Measurements from ENCODE around the gene TBPL2.
A peak's percentile ranks its signal among the peaks of the same experiment; 100 is the strongest.
"Not testable (repeated sequence)": the region's sequence is repeated elsewhere in the genome, so short reads cannot be mapped to it uniquely, and the experiment has no call there.

TBPL2 gene

DNA sequence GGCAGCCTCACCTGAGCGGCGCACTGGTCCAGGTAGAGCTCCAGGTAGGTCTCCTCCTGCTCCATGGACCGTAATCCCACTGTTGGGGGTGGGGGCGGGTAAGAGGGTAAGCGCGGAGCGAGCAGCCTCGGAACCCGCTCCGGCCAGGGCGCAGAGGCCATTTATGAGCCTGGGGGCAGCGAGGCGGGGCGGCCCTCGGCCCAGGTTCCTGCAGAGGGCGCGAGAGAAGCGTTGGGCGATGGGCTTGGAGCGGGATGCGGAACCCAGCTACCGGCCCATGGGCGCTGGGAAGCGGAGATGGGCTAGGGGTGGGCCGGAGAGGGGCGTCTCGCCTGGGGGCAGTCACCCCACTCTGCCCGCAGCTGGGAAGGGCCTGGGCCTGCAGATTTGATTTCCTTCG, at the start of gene TBPL2:
Gene TBPL2, minus strand, starts transcription at position 232 of the 400 bp plus-strand sequence. Its CDS starts 167 bp downstream, at position 65.
- FAIRE-seq (no peak), DNase-seq (ENCODE audit: low spot score) (no peak)

DNA sequence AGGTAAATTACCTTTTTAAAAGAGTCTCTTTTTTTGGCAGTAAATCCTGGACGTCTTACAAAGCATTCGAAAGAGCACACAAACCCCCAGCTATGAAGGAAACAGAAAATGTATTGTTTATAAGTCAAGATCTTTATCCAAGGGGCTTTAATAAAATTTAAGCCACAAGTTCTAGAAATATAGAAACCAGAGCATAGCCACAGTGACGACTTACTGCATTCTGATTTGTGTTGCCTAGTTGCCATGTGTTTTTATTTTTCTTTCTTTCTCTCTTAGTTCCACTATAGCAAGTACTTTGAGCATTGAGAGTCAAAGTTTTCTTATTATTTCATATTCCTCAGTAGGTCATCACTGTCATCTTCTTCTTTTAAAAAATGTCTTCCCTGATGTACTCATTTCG, 47.8 kb upstream of the TBPL2 start:
- DNase-seq (ENCODE audit: low spot score) = no peak
- FAIRE-seq = no peak

DNA sequence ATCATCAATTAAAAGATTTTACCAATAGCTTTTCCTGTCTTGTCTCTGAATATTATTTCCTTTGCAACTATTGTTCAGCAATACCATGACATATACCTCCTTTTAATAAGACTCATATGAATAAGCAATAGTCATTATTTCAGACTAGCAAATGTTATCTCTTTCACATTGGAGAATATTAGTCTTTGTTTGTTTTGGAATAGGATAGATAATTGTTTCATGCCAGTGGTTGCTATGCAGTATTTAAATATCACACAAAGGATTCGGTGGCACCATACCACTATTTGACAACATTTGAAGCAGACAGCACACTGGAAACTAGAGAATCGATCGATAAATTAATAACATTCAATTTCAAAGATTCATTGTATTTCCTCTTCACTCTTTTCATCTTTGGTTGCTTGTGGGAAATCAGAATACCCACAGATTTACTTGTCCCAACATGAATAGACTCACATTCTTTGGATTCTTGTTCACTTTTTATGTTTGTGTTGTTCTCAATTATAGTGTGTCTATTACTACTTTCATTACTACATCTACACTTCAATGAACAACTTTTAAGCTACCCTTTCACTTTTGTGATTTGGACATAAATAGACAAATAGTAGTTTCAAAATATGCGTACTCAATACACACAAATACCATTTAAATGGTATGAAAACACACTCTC, 42.7 kb upstream of the TBPL2 start:
- no peak for DNase-seq (ENCODE audit: low spot score)
- FAIRE-seq = no peak

DNA sequence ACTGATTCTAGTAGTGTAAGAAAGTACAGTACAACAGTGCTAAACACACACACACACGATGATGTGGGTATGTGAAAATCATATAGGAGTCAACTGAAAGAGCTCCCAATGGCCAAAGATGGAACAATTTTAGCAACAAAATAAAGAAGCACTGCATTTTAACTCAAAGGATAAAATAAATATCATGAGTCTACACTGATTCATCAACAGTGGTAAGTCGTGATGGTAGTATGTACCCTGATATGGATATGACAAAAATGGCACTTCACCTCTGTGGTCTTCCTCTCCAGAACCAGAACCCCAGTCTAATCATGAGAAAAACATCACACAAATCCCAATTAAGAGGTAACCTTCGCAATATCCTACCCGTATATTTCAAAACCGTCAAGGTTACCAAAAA, 41.4 kb upstream of the TBPL2 start:
- DNase-seq (ENCODE audit: low spot score) = no peak
- FAIRE-seq = no peak

DNA sequence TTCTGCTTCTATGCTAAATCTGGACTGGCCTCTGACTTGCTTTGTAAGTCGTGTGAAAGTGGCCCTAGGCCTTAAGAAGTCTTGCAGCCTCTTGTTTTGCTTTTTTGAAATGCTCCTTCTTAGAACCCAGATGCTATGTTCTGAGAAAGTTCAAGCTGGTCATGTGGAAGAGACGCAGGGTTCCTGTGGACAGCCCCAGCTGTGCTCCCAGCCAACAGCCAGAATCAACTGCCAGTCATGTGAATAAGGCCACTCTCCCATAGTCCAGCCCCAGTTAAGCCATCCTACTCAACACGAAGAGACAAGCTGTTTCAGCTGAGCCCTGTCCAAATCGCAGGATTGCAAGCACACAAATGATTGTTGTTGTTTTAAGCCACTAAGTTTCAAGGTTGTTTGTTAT, 37.3 kb upstream of the TBPL2 start:
- FAIRE-seq (no peak), DNase-seq (ENCODE audit: low spot score) (no peak)

DNA sequence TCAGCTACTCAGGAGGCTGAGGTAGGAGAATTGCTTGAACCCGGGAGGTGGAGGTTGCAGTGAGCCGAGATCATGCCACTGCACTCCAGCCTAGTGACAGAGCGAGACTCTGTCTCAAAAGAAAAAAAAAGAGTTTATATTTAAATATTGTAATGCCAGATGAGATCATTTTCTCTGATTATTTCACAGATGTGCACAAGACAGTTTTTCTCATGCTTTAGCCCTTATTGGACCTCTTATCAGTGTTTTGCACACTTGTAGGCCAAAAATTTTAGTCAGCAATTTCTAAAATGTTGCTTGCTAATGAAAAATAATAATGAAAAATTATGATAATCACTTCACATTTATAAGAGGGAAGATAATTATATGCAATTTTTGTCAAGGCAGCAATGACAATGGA, 36.0 kb upstream of the TBPL2 start:
- not testable (repeated sequence) for DNase-seq (ENCODE audit: low spot score); FAIRE-seq

DNA sequence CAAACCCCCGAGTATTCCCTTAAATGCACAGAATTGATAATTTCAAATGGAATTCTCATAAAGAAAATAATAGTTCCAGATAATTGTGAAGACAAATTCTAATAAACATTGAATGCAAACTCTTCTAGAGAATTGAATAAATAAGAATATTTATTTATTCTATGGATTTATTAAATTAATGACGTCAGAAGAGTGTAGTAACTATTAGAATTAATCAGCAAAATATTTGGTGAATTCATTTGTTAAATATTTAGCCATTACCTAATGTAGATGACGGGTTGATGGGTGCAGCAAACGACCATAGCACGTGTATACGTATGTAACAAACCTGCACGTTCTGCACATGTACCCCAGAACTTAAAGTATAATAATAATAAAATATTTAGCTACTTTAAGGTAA, 33.4 kb upstream of the TBPL2 start:
- DNase-seq (ENCODE audit: low spot score) (no peak), FAIRE-seq (no peak)

DNA sequence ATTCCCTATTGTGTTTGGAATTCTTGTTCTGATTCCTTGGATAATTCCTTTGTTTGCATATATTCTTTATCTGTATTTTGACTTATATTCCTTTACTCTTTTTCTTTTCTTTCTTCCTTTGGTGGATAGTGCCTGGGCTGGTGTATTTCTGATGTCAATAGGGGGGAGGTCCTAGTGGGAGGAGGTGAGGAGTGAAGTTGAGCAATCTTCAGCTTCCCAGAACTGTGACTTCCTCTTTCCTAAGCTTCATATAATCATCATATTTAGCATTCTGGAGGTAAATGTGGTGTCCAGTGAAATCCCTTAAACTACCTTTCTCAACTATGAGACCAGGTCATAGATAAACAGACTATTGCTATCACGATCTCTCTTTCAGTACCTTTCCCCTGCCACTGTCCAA, 29.6 kb upstream of the TBPL2 start:
- DNase-seq (ENCODE audit: low spot score) (no peak), FAIRE-seq (no peak)

DNA sequence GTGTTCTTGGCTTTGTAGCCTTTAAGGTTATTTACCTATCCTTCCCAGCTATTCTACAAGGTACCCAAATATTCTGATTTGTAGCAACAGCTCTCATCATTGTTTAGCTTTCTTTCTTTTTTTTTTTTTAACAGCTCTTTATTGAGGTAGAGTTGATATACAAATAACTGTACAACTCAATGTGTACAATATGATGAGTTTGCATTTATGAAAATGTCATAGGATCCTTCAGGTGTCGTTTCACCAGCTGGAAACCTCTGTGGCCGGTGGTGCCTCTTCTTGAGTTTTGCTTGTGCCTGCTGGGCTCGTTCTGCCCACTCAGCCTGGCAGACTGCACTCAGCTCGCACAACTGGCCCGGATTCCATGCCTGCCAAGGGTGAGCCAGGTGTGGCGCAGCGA, 26.9 kb upstream of the TBPL2 start:
- peak; percentile 40 for FAIRE-seq

DNA sequence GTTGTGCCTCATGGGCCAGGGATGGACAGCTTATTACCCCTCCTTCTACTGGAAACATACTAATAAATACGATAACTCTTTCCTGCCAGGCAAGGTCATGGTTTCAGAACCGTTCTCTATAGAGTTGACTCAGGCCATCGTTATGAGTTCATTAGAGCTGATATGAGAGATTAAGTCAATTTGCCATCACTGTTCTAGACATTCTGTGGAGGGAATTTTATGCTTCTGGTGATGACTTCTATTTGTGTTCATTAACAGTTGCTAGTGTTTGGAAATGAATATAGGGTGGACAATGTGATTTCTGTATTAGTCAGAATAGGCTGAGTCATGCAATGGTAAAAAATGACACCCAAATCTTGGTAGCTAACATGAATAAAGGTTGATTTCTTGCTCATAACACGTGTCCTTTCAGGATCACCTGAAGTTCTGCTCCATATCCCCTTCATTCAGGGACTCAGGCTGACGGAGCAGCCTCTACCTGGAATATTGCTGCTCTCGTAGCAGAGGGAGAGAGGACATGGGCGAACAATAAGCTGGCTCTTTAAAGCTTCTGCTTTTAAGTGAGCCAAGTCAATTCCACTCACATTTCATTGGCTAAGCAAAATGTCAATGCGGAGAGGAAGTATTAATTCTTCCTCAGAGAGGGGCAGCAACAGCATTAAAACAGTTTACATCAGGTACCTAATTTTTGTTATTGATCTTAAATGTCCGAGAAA, 18.5 kb upstream of the TBPL2 start:
- FAIRE-seq (no peak), DNase-seq (ENCODE audit: low spot score) (peak; percentile 40)

More for the DNA sequence above, 26.9 kb upstream of the TBPL2 start:
- DNase-seq (ENCODE audit: low spot score) = no peak

DNA sequence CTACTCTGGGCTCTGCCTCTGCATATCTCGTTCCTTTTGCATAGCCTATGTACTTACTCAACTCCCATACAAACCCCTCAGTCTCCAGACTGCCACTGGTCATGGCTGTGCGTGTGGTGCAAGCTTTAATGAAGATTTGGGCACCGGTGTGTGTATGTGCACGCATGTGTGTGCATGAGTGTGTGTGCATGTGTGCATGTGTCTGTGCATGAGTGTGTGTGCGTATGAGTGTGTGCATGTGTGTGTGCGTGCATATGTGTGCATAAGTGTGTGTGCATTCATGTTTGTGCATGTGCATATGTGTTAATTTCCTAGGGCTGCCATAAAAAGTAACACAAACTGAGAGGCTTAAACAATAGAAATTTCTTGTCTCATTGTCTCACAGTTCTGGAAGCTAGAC, 17.1 kb upstream of the TBPL2 start:
- FAIRE-seq = peak; percentile 89

DNA sequence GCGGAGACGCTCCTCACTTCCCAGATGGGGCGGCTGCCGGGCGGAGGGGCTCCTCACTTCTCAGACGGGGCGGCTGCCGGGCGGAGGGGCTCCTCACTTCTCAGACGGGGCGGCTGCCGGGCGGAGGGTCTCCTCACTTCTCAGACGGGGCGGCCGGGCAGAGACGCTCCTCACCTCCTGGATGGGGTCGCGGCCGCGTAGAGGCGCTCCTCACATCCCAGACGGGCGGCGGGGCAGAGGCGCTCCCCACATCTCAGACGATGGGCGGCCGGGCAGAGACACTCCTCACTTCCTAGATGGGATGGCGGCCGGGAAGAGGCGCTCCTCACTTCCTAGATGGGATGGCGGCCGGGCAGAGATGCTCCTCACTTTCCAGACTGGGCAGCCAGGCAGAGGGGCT, 16.0 kb upstream of the TBPL2 start:
- FAIRE-seq; DNase-seq (ENCODE audit: low spot score): not testable (repeated sequence)

More for the DNA sequence above, 17.1 kb upstream of the TBPL2 start:
- DNase-seq (ENCODE audit: low spot score) = no peak

DNA sequence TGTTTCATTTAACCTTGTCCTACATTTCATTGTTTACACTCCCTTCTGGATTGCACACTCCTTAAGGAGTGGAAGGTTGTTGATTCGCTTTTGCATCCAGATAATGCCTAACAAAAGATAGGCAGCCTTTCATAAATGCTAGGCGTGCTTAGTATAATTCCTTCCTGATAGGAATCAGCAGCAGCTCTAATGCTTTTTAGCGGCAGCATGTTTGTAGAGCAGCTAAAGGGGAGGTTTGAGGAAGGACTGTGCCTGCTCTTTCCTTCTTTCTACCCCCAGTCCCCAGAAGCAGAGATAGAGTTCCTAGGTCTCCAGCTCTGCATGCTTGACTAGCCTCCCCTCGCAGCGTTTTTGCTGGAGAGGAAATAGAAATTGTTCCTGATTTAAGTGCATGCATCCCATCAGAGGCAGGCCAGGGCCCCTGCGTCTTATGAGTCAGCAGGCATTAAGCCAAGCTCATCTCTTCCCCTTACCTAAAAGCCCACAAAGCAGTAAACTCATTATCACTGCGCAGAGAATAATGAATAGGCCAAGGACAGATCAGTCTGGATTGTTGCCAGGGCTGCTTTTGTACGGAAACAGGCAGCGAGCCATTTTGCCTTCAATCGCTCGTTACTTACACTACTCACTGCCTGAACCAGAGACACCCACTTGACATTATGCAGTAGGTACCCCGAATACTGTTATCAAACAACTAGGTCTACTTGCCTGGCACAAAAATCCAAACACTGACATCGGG, 14.0 kb upstream of the TBPL2 start:
- peak; percentile 93 for FAIRE-seq

DNA sequence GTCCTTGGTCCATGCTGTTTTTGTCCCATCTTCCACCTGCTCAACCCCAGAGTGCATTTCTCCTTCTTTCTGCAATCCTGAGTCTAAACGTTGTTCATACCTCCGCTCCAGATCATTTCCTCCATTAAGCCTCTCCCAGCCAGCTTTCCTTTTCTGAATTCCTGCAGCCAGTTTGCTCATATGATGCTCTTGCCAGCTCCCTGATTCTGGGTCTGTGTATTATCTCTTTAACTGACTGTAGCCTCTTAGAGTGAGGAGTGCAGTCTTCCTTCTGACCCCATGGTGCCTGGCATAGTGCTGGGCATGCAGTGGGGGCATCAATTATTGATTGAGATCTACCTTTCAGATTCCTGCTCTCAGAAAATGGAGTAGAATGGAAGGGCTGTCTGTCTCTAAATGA, 11.5 kb upstream of the TBPL2 start:
- FAIRE-seq = no peak
- no peak for DNase-seq (ENCODE audit: low spot score)

More for the DNA sequence above, 14.0 kb upstream of the TBPL2 start:
- peak; percentile 91 for DNase-seq (ENCODE audit: low spot score)

DNA sequence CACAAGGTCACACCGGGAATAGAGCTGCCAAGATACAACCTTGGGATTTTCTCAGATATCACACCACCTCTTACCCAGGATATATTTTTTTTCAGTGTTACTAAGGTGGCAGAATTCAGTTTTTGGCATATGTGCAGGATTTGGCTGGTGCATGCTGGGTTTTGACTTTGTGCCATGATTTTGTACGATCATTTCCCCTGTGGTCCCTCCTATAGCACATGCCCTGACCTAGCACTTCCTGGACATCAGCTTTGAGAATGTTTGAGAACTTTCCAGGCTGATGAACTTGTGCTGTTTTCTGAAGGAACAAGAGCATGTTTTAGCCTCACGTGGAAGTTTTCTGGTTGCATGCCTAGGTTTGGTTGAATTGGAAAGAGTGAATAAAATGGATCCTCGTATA, 11.0 kb upstream of the TBPL2 start:
- no peak for FAIRE-seq
- DNase-seq (ENCODE audit: low spot score) = no peak

DNA sequence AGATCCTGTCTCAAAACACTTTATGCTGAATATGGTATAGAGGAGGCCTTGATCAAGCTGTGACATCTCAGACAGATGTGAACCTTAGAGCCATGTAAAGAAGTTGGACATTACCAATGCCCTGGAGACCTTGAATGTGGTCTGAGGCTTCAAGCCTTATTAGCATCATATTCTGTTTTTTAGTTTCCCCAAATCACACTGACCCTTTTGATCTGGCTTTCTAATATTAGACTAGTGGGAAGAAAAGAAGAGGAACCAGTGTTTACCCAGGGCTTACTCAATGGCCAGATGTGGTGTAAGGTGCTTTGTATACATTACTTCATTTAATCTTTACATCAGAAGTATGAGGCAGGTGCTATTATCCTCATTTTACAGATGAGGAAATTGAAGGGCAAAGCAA, 10.6 kb upstream of the TBPL2 start:
- DNase-seq (ENCODE audit: low spot score) = no peak
- FAIRE-seq = no peak

DNA sequence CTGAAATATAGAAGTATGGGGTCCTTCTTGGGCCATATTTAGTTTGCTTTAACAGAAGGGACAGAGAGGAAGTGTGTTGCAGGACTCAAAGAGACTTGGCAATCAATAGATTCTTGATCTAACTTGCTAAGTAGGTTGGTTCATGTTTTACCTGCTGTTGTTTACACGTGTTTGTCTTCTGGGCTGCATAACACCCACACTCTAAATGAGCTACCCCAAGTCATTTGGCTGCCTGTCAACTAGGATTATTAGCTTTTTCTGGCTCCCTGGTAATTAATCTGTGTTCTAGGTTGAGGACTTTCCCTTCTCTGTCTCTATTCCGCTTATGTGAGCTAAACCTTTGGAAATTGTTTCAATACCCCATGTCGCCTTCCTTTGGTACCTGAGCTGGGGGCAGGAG, 10.1 kb upstream of the TBPL2 start:
- FAIRE-seq (no peak), DNase-seq (ENCODE audit: low spot score) (no peak)

DNA sequence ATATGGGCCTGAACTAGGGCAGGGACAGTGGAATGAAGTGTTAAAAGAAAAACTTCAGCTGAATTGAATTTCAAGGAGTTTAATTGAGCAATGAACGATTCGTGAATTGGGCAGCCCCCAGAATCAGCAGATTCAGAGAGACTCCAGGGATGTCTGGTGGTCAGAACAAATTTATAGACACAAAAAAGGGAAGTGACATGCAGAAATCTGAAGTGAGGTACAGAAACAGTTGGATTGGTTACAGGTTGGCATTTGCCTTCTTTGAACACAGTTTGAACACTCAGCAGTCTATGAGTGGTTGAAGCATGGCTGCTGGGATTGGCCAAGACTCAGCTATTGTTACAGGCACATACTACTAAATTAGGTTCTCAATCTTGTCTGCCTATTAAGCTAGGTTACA, 9.7 kb upstream of the TBPL2 start:
- DNase-seq (ENCODE audit: low spot score) (no peak), FAIRE-seq (no peak)

DNA sequence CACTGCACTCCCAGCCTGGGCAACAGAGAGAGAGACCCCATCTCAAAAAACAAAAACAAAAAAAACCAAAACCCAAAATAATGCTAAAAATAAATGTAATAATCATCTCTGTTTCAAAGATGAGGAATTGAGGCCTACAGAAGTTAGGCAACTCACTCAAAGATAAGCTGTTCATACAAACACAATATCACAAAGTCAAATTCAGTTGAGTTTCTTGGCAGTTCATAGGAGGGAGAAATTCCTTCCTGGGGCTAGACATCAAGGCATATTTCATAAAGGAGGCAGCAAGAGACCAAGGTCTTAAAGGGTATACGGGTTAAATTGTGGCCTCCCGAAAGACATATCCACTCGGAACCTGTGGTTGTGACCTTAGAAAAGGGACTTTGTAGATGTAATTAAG, 8.7 kb upstream of the TBPL2 start:
- DNase-seq (ENCODE audit: low spot score) (no peak), FAIRE-seq (no peak)

DNA sequence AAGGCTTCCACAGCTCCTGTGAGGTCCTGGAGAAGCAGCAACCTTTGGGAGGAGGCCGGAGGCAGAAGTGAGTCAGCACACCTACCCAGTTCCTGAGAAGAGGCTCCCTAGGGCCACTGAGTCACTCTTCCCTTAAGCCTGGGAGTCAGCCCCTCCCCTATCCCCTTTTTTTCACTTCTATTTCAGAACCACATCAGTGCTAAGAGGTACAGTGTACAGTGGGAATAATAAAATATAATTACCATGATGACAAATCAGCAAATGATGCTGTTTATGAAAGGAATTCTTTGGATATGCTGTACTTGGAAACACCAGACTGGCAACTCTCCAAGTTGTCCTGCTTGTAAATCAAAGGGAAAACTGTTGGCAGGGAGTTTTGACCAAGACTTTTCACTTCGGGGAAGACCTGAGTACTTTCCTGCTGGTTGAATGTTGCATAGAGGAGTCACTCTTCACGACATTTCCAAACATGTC, 7.8 kb upstream of the TBPL2 start:
- DNase-seq (ENCODE audit: low spot score) = peak; percentile 99
- FAIRE-seq = peak; percentile 68

DNA sequence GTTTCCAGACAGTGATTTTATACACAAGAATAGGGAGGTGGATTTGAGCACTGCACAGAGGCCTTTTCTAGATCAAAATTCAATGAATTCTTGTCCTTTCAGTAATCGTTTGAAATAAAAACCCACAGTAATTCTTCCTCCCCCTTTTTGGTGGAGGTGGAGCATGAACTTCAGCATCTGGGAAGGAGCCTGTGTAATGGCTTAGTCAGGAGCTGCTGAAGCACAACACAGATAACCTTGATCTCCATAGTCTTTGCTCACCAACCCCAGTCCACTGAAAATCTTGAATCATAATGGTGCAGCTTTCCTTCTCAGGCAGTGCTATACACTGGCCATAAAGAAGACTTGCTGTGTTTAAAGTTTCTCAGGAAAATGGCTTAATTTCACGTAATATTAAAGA, 6.4 kb upstream of the TBPL2 start:
- DNase-seq (ENCODE audit: low spot score) = peak; percentile 74
- FAIRE-seq = no peak

DNA sequence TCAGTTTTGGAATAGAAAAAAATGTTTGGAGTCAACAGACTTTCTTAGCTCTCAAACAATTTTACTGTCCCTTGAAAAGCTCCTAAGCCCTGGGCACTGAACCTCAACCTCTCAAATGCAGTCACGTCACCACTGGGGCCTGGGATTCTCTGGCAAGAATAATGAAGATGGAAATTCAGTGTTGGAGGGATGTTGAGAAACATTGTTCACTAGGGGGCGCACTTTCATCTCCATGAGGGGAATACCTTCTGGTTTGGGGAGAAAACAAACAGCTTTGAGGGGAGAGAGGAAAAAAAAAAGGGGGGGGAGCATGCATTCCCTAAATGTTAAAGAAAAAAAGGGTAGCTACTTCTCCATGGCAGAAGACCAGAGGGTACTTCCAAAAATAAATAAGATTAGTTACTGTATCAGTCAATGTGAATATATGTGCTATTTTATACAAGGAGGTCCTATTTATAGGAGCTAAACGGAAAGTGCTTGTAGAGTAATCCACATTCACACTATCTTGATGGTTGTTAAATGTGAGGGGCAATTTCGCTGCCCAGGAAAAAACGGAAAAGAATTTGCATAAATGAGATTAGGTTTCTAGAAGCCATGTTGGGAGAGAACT, 5.8 kb upstream of the TBPL2 start:
- DNase-seq (ENCODE audit: low spot score) = peak; percentile 73
- peak; percentile 81 for FAIRE-seq
